ENCODE measurements around the gene EEFSEC.

GRCh38 chr3:128347282-128347681 lies 194.0 kb downstream of the EEFSEC start:
- TF ChIP-seq CTCF (IDR thresholded peaks at IDR 0.05; ENCODE audit: low read depth, low read length) (no peak), EZH2phosphoT487 (IDR thresholded peaks at IDR 0.05; ENCODE audit: low read depth) (no peak)

All from OCI-LY3 (cell line).